NCI-H774 (cell line): ENCODE data around the gene FUT7.
A peak's percentile ranks its signal among the peaks of the same experiment; 100 is the strongest.

Experiments
- DNase-seq: peaks from one replicate; lab custom pipeline; 2025; lab: John Stamatoyannopoulos, UW

FUT7 gene

GRCh38 chr9:137032858-137033257 is 970 bp upstream of the FUT7 start:
- DNase-seq: no peak

DNA sequence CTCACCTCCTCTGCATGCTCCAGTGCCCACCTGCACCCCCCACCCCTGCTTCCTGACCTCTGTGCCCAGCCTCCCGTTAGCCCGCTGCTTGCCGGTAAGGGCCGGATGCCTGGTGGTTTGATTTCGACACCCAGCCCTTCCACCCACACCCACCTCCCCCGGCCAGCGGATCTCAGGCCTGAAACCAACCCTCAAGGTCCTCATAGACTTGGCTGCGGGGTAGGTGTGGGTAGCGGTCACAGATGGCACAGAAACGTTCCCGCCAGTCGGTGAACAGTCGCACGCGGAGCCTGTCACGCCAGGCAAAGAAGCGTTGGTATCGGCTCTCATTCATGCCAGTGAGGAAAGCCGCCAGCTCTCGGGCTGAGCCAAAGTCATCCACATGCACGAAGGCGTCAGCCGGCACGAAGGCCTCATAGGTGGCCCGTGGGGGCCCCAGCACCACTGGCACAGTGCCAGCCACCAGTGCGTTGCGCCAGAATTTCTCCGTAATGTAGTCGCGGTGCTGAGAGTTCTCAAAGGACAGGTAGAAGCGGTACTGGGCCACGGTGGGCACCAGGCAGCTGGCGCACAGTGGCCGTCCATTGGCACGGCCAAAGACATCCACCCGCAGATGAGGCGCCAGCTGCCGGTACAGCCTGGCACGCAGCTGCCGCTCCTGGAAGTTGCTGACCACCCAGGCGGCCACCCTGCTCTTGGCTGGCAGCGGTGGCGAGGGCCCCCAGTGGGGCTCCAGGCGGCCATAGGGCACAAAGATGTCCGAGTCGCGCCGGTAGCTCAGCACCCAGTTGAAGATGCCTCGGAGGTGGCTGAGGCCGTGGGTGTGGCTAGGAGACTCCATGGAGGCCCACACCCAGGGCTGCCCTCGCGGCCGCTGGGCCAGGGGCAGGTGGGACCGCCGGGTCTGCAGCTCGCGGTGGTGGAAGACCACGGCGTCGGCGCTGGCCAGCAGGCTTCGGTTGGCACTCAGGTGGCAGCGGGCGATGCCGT is 1.1 kb downstream of the FUT7 start:
- DNase-seq: no peak

DNA sequence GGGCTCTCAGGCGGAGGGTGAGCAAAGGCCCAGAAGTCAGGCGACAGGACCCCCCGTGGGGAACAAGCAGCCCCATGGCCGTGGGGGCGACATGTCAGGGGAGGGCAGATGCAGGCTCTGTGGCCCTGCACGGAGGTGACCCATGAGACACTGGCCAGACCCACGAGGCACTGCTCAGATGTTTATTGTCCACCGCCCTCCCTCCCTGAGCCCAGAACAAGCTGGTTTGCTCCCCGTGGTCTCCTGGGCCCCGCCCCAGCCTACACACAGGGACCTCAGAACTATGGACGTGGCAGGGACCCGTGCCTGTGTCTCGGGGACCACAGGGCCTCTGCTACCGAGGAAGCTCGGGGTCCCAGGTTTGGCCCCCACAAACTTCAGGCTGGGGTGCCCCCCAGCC is 1.9 kb downstream of the FUT7 start:
- no peak for DNase-seq

DNA sequence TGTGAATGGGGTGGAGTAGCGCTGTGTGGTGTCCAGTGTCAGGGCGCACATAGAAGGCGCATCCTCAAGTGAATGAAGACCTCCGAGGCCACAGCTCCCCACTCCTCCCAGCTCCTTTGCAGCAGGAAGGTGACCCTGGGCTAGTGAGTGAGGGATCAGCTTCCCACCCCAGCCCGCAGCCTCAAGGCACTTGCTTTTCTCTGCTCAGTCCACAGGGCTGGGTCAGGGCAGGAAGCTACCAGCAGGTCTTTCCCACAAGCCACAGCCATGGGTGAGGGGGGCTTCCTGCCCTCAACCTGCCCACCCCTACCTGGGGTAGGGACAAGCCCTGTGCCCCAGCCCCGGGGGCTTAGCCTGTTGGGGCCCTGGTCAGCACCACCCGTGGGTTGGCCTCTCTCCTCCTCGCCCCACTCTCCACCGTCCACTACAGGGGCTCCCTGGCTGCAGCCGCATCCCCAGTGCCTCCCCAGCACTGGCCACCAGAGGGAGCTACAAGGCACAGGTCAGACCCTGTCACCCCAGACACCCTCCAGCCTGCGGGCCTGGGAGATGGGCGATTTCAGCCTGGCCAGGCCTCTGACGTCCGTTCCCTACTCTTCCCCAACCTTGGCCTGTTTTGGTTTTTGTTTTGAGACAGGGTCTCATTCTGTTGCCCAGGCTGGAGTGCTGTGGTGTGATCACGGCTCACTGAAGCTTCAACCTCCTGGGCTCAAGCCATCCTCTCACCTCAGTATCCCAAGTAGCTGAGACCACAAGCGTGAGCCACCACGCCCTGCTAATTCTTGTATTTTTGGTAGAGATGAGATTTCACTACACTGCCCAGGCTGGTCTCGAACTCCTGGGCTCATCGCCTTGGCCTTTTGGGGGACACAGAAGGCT is 2.6 kb downstream of the FUT7 start:
- DNase-seq: peak; percentile 38

DNA sequence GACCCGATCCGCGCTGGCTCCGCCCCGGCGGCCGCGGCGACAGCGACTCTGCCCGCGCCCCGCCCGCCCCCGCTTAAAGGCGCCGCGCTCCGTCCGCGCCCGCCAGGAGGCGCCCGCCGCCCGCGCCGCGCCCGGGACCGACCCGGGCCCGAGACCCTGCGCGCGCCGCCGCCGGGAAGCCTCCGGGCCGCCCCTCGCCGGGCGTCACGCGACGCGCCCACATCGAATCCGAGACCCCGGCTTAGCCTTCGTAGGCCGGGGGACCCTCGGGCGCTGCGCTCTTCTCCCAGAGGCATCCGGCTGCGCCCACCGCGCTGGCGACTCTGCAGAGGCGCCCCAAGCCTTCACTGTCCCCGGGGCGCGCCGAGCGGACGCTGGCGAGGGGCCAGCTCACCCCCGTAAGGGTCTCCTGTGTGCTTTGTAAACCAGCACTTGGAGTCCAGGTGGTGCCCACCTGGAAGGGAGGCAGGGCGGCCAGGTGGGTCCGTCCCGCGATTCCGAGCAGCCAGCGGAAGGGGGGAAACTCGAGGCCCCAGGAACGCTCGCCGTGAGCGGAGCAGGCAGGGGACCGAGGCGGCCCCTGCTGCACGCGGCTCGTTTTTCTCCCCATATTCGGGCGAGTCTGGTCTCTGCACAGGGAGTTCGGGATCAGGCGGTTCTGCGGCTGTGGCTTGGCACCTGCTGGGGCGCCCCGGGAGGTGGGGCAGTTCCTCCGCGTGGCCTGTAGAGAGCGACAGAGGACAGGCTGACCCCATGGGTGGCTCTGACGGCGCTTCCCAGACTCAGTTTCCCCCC is 3.4 kb downstream of the FUT7 start:
- DNase-seq: peak; percentile 69

- no peak for DNase-seq
These were observed 4.3 kb downstream of the FUT7 start, which contains the start of gene ABCA2 for GRCh38 chr9:137027369-137028262. TSS of gene ABCA2 (minus strand) at chr9:137028237. CDS start at chr9:137028140, 97 bp downstream.

DNA sequence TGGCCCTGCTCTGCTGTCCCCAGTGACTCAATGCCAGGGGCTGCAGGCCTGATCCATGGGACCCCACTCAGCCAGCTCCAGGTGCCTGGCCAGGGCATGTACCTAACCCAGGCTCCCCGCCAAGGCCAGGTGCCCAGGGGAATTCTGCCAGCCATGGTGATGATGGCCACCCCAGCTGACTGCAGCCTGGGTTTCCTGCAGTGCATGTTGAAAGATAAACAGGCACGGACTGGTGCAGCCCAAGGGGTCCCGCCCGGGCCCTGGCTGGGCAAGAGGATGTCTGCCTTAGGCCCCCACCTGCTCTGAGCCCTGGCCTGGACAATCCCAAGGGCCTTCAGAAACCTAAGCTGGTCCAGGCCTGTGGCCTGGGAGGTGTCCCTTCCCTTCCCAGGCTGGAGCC is 5.1 kb downstream of the FUT7 start:
- no peak for DNase-seq

DNA sequence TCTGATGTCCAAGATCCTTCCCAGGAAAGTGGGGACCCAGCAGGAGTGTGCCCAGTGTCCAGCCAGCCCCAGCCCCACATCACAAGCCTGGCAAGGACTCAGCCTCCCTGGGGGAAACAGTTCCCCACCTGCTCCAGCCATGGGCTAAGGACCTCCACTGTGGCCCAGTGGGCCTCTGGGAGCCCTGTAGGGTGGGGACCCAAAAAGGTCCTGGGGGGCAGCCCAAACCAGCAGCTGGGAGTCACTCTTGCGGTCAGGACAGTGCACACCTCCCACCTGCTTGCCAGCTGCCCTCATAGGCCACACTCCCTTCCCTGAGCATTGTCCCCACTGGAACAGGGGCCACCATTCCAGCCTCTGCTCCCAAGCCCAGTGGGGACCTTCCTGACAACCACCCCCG is 5.5 kb downstream of the FUT7 start:
- DNase-seq: no peak

DNA sequence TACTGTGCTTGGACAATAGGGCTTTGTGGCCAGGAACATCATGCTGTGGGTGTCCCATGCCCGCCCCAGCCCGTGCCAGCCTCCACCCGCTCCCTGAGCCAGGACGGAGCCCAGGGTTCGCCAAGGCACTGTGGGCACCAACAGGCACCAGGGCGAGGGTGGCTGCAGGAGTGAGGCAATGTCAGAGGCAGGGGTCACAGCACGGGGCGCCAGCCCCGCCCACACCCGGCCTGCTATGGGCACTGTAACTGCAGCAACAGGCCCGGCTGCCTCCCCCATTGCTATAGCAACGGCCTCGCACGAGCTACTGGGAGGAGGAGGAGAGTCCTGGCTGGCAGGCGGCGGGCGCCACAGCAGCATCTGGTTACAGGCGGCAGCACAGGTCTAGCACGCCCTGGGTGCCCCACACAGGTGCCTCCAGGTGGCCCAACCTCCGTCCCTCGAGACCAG is 6.3 kb downstream of the FUT7 start:
- peak; percentile 80 for DNase-seq

DNA sequence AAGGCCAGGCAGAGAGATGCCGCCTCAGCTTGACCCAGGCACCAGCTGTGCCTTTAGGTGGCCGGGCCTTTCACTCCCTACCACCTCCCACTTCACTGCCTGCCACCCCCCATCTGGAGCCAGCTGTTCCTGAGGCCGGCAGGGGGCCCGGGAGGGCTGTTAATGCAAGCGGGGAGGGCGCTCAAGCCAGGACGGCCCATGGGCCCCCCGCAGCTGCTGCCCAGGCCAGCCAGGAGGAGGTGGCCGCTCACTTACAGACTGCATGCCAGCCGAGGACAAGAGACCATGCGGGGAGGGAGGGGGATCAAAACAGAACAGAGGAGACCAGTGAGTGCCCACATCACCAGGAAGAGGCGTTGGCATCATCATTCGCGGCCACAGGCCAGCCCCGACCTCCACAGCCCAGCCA is 8.3 kb downstream of the FUT7 start:
- no peak for DNase-seq

GRCh38 chr9:137023157-137023556 is 8.7 kb downstream of the FUT7 start:
- DNase-seq: no peak

DNA sequence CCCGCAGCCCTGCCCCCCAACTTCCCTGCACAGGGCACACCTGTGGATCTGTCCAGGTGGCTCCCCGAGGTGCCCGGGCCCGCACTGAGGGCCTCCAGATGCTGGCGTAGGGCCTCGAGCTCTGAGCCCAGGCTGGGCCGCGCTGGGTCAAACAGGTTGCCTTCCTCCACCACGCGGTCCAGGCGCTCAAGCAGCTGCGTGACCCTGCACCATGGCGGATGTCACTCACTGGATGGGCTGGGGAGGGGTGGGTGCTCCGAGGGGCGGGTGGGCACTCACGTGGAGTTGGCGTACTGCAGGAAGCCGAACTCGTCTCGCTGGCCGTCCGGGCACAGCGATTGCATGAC is 9.3 kb downstream of the FUT7 start:
- DNase-seq: no peak

DNA sequence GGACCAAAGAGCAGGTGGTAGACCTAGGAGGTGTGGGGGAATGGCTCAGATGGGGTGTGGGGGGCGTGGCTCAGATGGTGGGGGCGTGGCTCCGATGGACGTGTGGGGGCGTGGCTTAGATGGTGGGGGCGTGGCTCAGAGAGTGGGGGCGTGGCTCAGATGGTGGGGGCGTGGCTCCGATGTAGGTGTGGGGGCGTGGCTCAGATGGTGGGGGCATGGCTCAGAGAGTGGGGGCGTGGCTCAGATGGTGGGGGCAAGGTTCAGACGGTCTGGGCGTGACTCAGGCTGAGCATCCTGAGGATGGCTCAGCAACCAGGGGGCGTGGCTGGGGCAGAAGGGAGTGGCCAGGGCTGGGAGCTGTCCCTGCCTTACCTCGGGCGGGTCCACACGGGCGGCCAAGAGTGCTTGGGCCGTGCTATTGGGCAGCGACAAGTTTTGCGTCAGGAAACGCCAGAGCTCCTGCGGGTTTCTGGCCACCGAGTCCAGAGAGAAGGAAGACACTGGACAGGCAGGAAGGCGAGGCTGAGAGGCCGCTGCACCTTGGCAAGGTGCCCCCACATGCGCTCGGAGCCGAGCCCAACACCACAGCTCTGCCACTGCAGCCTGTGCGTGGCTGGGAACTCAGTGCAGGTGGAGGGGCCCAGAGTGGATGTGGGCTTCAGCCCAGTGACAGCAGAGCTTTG is 9.8 kb downstream of the FUT7 start:
- peak; percentile 85 for DNase-seq

- DNase-seq: no peak
These were observed 10.3 kb downstream of the FUT7 start for GRCh38 chr9:137021568-137021978.

GRCh38 chr9:137020771-137021567 is 10.9 kb downstream of the FUT7 start:
- DNase-seq: no peak

DNA sequence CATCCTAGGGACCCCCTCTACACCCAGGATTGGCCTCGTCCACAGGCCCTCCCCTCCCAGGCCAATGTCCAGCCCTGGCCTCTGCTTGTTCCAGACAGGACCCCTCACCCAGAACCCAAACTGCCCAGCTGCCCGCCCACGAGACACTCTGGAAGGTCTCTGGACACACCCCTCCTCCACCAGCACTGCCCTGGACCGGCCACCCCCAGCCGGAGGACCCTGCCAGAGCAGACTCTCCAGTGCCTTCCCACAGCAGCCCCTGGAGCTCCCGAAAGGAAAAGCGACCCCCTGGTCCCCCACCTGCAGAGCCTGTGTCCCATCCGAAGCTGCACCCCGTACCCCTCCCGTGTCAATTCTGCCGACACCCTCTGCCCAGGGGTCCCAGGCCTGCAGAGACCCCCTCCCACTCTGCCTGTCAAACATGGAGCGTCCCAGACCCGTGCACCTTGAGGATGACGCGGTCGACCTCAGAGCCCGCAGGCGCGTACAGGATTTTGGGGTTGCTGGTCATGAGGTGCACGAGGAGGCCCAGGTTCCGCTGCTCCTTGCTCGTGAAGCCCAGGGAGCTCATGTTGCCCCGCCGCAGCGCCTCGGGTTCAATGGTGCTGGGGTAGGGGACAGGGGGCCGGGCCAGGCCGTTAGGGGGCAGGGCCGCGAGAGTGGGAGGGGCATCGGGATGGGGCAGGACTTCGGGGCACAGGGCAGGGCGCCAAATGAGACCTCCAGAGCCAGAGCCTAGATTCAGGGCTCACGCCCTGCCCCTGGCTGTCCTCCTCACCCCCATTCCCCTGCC is 11.8 kb downstream of the FUT7 start:
- no peak for DNase-seq

DNA sequence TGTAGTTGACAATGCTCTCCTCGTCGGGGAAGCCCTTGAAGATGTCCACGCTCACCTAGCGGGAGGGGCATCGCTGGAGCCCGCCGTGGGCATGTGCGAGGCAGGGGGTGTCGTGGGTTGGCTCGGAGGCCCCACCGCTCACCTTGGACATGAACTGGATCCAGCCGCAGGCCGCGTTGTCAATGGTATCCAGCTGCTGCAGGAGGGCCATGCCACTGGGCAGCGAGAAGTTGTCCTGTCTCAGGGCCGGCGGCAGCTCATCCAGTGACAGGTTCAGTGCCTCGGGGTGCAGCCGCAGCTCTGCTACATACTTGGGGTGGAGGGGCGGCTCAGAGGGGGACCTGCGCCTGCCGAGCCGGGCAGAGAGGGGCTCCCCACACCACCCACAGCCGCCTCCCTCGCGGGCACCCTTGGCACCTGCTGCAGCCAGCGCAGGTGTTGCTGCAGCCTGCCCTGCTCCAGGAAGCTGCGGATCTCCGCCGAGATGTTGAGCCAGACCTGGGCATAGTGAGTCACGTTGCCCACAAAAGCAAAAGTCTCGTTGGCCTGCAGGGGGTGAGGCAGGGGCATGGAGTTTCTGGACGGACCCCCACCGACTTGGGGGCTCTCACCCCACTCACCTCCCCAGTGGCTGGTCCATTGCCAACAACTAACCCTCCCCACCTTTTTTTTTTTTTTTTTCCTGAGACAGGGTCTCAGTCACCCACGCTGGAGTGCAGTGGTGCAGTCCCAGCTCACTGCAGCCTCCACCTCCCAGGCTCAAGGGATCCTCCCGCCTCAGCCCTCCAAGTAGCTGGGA is 12.9 kb downstream of the FUT7 start:
- DNase-seq: no peak
